ENCODE data around the gene MPO. TPM values are rescaled to one million over a fixed set of nuclear protein-coding genes. Genes with fewer than 3 reads are reported as not detected.

Gene MPO, protein sequence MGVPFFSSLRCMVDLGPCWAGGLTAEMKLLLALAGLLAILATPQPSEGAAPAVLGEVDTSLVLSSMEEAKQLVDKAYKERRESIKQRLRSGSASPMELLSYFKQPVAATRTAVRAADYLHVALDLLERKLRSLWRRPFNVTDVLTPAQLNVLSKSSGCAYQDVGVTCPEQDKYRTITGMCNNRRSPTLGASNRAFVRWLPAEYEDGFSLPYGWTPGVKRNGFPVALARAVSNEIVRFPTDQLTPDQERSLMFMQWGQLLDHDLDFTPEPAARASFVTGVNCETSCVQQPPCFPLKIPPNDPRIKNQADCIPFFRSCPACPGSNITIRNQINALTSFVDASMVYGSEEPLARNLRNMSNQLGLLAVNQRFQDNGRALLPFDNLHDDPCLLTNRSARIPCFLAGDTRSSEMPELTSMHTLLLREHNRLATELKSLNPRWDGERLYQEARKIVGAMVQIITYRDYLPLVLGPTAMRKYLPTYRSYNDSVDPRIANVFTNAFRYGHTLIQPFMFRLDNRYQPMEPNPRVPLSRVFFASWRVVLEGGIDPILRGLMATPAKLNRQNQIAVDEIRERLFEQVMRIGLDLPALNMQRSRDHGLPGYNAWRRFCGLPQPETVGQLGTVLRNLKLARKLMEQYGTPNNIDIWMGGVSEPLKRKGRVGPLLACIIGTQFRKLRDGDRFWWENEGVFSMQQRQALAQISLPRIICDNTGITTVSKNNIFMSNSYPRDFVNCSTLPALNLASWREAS
- 1 to 10 TPM in 1 of 3 donors, under 1 TPM in 2; 0.15 to 1.0 (median 0.34) TPM for polyA plus RNA-seq

DNA sequence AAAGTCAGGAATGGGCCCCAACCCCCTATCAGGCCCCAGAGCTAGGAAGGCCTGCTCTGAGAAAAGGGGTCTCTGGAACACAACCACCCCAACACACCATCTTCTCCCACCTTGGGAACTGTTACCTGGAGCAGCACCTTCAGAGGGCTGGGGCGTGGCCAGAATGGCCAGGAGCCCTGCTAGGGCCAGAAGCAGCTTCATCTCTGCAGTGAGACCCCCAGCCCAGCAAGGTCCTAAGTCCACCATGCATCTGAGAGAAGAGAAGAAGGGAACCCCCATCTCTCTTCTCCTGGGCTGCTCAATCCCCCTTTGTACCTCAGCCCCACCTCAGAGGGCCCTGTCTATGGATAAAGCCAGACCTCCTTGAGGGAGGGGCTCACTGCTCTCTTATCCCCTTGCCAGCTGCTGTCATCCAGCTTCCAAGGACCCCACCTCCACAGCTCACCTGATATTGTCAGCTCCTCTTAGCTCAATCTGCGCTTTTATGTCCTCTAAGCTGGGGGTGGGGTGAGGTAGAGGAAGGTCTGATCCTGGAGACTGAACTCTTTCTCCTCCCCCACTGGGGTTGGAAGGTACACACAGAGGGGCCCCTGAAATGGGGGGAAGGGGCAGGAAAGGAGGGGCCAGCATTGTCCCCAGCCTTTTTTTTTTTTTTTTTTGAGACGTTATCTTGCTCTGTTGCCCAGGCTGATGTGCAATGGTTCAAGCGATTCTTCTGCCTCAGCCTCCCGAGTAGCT lies at the start of gene MPO:
MPO (minus strand) TSS at position 456 of the 738 bp plus-strand sequence; CDS start at position 279, 177 bp downstream.
- 52 to 85% (median 57%) methylated on average over 4 to 5 of the region's 5 CpGs for WGBS, 3 donors
- no peak within 1 kb of the TSS for H3K27ac ChIP-seq (ENCODE audit: low read depth, low read length)

DNA sequence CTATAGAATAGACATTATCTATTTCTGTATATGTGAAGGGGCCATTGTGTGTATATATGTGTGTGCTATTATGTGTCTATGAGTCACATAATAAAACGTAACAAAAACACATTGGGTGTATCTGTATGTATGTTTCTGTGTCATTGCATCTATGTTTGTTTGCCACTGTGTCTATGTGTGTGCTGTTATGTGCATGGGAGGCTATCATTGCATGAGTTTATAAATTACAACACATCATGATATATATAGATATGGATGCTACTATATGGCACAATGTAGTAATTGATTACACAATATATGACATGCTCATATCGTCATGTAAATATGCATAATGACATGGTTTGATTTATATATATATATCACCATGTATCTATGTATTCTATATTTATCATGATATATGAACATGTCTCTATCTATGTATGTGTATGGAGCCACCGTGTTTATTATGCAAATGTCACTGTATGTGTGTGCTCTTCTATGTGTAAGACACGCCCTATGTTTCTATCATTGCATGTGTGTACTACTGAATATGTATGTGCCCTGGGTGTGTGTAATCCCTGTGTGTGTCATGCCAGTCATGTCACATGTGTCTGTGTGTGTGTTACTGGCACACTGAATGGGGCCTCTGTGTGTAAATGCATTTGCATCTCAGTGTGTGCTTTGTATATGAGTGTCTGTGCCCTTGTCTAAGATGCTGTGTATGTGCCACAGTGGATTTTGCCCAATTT lies 49.2 kb upstream of the MPO start:
- no peak overlapping the region for H3K27ac ChIP-seq (ENCODE audit: low read depth, low read length)
- 48 to 70% (median 55%) methylated on average over 4 of the region's 4 CpGs for whole genome bisulfite sequencing, 3 donors

DNA sequence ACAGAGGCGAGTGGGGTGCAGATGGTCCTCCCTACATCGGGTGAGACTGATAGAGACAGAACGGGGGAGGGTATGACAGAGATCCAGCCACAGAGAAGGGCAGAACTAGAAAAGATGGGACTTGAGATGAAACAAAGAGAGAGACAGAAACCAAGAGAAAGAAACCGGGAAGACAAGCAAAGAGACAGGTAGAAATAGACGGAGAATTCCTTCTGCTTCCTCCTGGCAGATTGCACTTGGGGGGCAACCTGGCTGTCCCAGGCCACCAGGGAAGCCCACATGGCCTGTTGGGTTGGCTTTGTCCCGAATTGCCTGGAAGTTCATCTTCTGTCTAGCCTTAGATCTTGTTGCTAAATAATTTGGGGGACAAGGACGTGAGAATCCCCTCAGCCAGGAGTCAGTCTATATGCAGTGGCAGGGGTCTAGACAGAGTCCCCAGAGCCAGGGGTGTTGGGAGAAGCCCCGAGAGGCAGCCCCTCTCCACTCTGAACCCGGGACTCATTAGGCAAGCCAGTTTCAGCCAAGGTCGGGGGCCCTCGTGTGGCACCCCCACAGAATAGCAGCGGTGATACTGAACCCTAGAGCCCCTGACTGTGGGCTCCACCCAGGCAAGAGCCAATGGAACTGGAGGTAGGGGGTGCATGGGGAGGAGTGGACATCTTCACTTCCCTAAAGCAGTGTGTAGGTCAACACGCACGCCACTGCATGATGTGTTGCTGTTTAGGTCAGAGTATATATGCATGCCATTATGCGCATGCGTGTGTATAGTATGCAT lies 48.5 kb upstream of the MPO start:
- 19 to 49% (median 29%) methylated on average over 16 of the region's 16 CpGs for WGBS, 3 donors
- H3K27ac ChIP-seq (ENCODE audit: low read depth, low read length): no peak overlapping the region

- no peak within 1 kb of the TSS for H3K27ac ChIP-seq (ENCODE audit: low read depth, low read length)
- WGBS, 3 donors: 14 to 42% (median 27%) methylated on average over 20 to 23 of the region's 23 CpGs
Measured at GRCh38 chr17:58328195-58329034, 47.7 kb upstream of the MPO start, which contains the start of gene TSPOAP1. TSS of gene TSPOAP1 (minus strand) at chr17:58328795. CDS start at chr17:58327920, 875 bp downstream.

- 47 to 62% (median 50%) methylated on average over 19 of the region's 19 CpGs for WGBS, 3 donors
- no peak overlapping the region for H3K27ac ChIP-seq (ENCODE audit: low read depth, low read length)
Measured at GRCh38 chr17:58327363-58328194, 46.8 kb upstream of the MPO start.

DNA sequence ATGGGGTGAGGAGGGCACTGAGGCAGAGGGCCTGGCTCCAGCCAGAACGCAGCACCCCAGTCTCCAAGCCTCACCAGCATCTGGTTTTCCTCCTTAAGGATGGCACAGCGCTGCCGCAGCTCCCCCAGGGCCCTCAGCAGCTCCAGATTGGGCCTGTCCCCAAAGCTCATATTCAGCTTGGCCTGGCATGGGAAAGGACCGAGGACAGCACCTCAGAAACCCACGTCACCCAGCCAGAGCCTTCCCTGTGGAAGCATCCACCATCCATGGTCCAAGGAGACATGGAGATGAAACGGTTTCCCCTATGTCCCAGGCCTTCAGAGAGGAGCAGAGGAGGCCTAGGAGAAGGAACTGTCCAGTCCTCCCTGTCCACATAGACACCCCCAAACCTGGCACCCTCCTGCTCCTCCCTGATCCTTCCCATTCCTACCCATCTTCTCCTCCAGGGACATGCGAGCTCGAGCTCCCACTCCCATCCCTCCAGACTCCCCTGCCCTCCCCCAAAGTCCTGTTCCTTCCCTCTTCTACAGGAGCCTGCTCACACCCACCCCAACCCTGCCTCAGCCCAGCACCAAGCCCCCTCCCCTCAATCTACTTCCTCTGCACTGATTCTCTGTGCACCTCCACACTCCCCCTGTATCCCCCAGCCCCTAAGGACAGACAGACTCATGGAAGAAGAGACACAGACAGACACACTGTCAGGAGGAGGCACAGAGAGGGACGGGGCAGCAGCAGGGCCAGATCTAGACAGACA lies 46.1 kb upstream of the MPO start:
- WGBS, 3 donors: 72 to 86% (median 74%) methylated on average over 9 of the region's 9 CpGs
- H3K27ac ChIP-seq (ENCODE audit: low read depth, low read length): no peak overlapping the region

DNA sequence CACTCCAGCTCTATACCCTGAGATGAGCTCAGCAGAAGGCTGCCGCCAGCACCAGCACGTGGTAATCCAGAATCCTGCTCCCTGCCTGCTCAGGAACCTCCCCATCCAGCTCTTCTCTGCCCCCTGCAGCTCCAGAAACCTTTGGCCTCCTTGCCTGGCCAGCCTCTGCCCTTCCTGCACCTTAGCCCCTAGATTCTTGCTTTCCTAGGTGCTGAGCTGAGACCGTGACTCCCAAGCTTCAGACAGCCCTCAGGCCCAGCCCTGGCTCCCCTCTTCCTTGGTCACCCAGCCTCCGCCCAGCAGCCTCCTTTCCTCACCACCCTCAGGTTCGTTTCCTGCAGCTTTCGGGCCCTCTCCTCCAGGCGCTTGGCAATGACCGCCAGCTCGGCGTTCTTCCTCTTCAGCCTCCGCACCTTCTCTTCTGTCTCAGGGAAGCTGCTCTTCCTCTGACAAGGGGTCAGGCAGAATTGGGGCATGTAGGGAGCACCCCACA lies 45.3 kb upstream of the MPO start:
- WGBS, 3 donors: 55 to 88% (median 57%) methylated on average over 11 of the region's 11 CpGs
- no peak overlapping the region for H3K27ac ChIP-seq (ENCODE audit: low read depth, low read length)

GRCh38 chr17:58325289-58325726 lies 44.6 kb upstream of the MPO start:
- 68 to 73% (median 71%) methylated on average over 11 of the region's 11 CpGs for WGBS, 3 donors
- H3K27ac ChIP-seq (ENCODE audit: low read depth, low read length): no peak overlapping the region

DNA sequence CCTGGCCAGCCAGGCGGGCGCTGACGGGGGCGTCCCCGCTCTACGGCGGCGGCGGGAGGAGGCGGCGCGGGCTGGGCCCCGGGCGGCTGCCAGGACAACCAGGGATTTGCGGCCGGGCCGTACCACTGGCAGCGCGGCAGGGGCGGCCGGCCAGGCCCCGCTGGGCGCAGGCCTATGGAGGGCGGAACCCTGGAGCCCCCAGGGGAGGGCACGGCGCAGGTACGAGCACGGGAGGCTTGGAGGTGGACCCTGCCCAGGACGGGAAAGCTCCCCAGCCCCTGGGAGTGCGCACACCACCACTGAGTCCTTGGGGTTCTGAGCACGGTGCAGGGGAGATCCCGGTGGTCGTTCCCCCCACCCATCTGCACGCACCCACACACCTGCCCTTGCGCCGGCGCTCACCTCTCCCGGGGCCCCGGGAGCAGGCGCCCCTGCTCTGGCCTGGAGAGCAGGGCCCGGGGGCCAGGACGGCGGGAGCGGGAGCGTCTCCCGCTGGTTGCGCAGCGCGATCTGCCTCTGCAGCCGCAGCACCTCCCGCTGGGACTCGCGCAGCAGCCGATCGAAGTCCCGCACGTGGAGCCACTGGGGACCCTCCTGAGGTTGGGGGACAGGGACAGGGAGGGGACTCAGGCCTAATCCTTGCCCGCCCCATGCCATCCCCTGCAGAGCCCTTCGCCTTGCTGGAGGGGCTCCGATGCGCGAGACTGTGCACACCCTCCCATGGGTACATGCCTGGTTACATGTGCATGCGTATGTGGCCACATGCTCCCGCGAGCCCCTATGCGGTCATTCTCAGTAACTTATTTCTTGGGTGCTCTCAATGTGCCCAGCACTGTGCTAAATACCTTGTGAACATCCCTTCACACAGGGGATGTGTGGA lies 43.9 kb upstream of the MPO start:
- H3K27ac ChIP-seq (ENCODE audit: low read depth, low read length): no peak overlapping the region
- 3 to 8% (median 4%) methylated on average over 60 to 66 of the region's 66 CpGs for WGBS, 3 donors

- 9 to 22% (median 21%) methylated on average over 13 of the region's 13 CpGs for WGBS, 3 donors
- H3K27ac ChIP-seq (ENCODE audit: low read depth, low read length): no peak overlapping the region
Measured at GRCh38 chr17:58324056-58324408, 43.3 kb upstream of the MPO start.

- 70 to 72% (median 71%) methylated on average over 8 of the region's 8 CpGs for WGBS, 3 donors
- H3K27ac ChIP-seq (ENCODE audit: low read depth, low read length): no peak overlapping the region
Measured at GRCh38 chr17:58323366-58324055, 42.8 kb upstream of the MPO start.

- no peak overlapping the region for H3K27ac ChIP-seq (ENCODE audit: low read depth, low read length)
- WGBS, 3 donors: 91 to 98% (median 96%) methylated on average over 9 of the region's 9 CpGs
Measured at GRCh38 chr17:58322581-58323185, 41.9 kb upstream of the MPO start.
